HCT116 (cell line): ENCODE measurements around the gene G0S2. TPM values are rescaled to one million over a fixed set of nuclear protein-coding genes. Genes with fewer than 3 reads are reported as not detected.

Source experiments
- EZH2 ChIP-seq: fragments of 200-600 bp; sonication (generic); IDR thresholded peaks from 2 replicates; pipeline ENCODE4 v1.6.1; 2017; ENCODE audit warnings: antibody characterized with exemption, mixed run types
- POLR2A ChIP-seq: IDR thresholded peaks from 2 replicates; pipeline ENCODE4 v1.7.0; 2011; ENCODE audit warnings: borderline replicate concordance; ENCODE audit not compliant: insufficient read depth, insufficient read length; ENCODE audit errors: extremely low read depth
- RAD21 ChIP-seq: IDR thresholded peaks from 2 replicates; pipeline ENCODE4 v1.6.1; 2012; ENCODE audit warnings: low read depth, mild to moderate bottlenecking
- SIN3A ChIP-seq: IDR thresholded peaks from 2 replicates; pipeline ENCODE4 v1.6.1; 2012; ENCODE audit warnings: low read depth
- YY1 ChIP-seq: IDR thresholded peaks from 2 replicates; pipeline ENCODE4 v1.6.1; 2011; ENCODE audit warnings: low read length, low read depth, moderate library complexity, mild to moderate bottlenecking; ENCODE audit not compliant: insufficient replicate concordance; ENCODE audit errors: extremely low read depth
- total RNA-seq: library from RNA; stranded (reverse); gene quantifications from one replicate; pipeline ENCODE4 v1.2.1, GENCODE V29; 2021; ENCODE audit not compliant: unreplicated experiment
- TF ChIP-seq, protein P1 (sequence below): IDR thresholded peaks from 2 replicates; pipeline ENCODE4 v1.6.1; 2011; ENCODE audit warnings: mild to moderate bottlenecking, low read length, moderate library complexity; ENCODE audit not compliant: insufficient replicate concordance; ENCODE audit errors: extremely low read depth
- TF ChIP-seq, protein P2 (sequence below): IDR thresholded peaks from 2 replicates; pipeline ENCODE4 v1.6.1; 2012; ENCODE audit warnings: low read depth

G0S2 gene
- total RNA-seq, 1 experiment from 2014 or later, result not detected

- TF ChIP-seq, protein P1, sequence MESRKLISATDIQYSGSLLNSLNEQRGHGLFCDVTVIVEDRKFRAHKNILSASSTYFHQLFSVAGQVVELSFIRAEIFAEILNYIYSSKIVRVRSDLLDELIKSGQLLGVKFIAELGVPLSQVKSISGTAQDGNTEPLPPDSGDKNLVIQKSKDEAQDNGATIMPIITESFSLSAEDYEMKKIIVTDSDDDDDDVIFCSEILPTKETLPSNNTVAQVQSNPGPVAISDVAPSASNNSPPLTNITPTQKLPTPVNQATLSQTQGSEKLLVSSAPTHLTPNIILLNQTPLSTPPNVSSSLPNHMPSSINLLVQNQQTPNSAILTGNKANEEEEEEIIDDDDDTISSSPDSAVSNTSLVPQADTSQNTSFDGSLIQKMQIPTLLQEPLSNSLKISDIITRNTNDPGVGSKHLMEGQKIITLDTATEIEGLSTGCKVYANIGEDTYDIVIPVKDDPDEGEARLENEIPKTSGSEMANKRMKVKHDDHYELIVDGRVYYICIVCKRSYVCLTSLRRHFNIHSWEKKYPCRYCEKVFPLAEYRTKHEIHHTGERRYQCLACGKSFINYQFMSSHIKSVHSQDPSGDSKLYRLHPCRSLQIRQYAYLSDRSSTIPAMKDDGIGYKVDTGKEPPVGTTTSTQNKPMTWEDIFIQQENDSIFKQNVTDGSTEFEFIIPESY, result no peak
- TF ChIP-seq POLR2A (no peak), YY1 (no peak), EZH2 (no peak), SIN3A (no peak), RAD21 (no peak)
- TF ChIP-seq, protein P2, sequence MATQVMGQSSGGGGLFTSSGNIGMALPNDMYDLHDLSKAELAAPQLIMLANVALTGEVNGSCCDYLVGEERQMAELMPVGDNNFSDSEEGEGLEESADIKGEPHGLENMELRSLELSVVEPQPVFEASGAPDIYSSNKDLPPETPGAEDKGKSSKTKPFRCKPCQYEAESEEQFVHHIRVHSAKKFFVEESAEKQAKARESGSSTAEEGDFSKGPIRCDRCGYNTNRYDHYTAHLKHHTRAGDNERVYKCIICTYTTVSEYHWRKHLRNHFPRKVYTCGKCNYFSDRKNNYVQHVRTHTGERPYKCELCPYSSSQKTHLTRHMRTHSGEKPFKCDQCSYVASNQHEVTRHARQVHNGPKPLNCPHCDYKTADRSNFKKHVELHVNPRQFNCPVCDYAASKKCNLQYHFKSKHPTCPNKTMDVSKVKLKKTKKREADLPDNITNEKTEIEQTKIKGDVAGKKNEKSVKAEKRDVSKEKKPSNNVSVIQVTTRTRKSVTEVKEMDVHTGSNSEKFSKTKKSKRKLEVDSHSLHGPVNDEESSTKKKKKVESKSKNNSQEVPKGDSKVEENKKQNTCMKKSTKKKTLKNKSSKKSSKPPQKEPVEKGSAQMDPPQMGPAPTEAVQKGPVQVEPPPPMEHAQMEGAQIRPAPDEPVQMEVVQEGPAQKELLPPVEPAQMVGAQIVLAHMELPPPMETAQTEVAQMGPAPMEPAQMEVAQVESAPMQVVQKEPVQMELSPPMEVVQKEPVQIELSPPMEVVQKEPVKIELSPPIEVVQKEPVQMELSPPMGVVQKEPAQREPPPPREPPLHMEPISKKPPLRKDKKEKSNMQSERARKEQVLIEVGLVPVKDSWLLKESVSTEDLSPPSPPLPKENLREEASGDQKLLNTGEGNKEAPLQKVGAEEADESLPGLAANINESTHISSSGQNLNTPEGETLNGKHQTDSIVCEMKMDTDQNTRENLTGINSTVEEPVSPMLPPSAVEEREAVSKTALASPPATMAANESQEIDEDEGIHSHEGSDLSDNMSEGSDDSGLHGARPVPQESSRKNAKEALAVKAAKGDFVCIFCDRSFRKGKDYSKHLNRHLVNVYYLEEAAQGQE, result no peak
These were observed 41.7 kb upstream of the G0S2 start (continued) for GRCh38 chr1:209633335-209633997.
